RKO (cell line): ENCODE data around the gene HIF3A.
"Not testable (repeated sequence)": the region's sequence is repeated elsewhere in the genome, so short reads cannot be mapped to it uniquely, and the experiment has no call there.

Source experiments
- DNase-seq: peaks from one replicate; pipeline ENCODE4 v3.0.0-alpha.2; 2016; ENCODE audit warnings: low spot score

The HIF3A gene

DNA sequence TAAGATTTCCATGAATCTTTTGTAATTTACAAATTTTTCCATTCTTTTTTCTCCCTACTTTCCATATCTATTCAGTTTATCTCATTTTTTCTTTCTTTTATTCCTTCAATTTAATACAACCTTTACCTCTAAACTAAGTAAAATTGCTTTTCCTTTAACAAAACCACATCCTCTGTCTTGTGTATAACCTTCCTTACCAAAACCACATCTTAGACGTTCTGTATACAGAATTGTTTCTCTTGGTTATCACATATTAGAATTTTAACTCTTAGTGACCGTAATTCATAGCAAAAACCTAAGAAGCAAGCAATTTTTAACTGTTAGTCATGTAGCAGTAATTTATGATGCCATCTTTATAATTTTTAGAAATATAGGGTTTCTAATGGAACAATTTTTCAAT is 65.1 kb downstream of the HIF3A start:
- DNase-seq: no peak

DNA sequence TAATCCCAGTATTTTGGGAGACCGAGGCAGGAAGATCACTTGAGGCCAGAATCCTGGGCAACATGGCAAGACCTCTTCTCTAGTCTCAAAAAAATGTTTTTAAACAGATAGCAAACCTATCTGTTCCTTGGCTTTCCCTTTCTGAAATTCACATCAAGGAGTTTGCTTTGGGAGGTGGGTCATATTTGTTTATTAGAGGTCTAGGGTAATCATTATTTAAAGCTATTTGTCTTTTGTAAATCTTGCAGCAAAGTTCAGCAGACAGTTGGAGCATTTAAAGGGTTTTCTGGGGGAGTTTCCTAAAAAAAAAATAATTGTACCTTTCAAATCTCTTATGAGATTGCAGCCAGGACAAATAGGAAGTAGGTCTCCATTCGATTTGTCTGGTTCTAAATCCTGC is 67.5 kb downstream of the HIF3A start:
- no peak for DNase-seq

DNA sequence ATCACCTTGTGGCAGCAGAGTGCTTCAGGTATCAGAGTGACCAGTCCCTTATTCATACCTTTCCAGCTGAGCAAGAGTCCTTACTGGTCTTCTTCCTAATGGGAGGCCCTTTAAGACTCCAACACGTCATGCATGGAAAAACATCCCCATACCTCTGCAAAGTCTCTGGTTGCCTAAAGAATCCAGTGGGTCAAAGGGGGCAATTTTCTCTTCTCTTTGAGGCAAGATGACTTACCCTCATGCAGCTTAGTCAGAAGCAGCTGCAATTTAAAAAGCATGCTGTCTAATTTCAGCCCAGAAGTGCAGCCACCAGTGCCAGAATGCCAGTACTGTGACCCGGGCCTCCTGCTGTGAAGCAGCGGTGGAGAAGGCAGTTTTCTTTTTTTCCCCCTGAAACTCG is 68.7 kb downstream of the HIF3A start:
- DNase-seq: no peak

DNA sequence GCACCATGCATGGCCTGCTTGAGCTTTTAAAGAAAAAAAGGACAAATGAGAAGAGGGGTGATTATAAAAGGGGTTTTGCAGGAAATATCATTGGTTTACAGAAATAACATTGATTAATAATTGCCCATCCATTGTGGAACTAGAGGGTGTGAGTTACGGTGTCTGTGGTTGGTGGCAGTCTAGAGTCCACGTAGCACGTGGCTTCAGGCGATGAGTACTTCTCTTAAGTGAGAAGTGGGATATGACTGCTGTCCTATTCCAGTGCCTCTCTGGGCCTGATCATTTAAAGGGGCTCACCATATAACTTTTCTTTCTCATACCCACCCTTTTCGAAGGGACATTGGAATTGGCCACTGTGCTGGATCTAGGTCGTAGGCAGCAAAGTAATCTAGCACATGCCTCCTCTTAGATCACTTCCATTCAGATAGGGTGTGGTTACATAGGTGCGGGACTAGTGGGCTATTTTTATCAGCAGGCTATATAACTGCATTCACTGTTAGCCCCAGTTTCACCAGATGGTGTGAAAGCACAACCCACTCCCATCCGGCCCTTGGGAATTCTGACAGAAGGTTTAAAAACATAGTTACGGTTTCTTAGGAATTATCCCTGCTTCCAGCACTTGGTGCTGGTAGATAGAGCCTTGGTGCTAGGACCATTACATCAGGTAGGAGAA is 69.9 kb downstream of the HIF3A start:
- no peak for DNase-seq

DNA sequence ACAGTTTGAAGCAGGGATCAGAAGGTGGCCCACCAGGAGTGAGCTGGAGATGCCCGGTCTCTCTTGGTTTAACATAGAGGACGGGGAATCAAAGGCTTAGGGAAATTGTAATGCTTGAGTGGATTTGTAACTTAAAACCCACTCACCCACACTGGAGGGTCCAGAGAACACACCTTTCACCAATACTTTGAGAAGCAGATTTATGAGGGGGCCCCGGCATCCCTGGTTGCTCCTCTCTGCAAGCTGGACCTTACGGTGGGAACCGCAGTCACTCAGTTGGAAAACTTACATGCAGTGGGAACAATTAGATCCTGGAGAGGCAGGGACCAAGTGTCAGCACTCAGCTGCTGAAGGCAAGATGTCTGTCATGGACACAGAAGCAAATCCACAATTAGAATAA is 70.6 kb downstream of the HIF3A start:
- DNase-seq: no peak

DNA sequence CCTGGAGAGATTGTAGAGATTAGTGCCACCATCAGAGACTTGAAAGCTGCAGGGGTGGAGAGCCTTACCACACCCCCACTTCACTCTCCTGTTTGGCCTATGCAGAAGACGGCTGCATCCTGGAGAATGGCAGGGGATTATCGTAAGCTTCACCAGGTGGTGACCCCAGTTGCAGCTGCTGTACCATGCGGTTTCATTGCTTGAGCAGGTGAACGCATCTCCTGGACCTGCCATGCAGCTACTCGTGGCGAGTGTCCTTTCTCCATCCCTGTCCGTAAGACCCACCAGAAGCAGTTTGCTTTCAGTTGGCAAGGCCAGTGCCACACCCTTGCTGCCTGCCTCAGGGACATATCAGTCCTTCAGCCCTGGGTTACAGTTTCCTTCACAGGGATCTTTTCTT is 71.3 kb downstream of the HIF3A start:
- DNase-seq: no peak

DNA sequence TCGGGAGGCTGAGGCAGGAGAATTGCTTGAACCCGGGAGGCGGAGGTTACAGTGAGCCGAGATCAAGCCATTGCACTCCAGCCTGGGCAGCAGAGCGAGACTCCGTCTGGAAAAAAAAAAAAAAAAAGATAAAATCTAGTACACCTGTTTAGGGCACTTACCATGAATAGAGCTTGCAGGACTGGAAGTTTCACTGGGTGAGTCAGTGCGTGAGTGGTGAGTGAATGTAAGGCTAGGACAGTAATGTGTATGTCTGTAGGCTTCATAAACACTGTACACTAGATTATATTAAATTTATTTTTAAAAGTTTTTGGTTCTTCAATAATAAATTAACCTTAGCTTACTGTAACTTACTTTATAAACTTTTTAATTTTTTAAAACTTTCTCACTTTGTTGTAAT is 73.0 kb downstream of the HIF3A start:
- no peak for DNase-seq

DNA sequence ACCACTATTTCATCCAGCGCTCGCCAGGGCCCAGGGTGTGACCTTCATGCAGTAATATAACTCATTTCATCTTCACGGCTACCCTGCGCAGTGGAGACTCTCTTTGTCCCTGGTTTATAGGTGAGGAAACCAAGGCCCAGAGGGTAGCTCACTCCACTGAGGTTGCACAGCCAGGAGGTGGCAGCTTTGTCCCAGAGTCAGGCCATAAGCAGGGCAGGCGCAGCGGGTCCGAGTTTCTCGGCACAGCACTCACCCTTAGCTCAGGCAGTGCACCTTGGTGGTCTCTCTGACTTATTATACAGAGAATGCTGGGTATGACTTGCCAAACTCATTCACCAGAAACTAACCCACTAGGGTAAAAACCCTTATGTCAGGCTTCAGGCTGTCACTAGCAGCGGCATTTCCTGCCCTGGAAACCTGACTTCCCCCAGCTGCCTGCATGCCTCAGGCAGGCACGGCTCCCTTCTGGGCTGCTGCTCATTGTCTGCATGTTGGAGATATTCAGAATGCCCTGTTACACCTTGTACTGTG is 74.6 kb downstream of the HIF3A start:
- DNase-seq: no peak

DNA sequence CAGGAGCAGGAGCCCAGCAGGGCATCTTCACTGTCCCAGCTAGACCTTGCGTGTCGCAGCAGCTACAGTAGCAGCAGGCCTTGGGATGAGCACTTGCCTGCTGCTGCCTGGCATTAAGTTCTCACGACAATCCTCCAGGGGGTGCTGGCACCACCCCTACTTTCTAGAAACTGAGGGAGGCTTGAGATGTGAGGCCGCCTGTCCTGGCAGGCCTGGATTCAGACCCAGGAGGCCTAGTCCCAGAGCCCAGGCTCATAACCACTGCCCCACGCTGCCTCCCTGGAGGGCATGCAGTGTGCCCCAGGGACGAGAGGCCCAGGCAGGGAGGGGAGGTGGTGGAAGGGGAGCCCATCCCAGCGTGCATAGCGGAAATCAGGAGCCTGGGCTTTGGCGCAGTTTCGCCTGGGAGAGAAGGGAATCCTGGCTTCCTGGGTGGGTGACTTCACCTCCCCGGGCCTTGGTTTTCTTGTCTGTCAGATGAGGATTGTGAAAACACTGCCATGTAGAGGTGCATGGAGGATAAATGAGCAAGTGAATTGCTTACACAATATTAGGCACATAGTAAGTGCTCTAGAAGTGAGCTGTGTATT is 76.2 kb downstream of the HIF3A start:
- no peak for DNase-seq

DNA sequence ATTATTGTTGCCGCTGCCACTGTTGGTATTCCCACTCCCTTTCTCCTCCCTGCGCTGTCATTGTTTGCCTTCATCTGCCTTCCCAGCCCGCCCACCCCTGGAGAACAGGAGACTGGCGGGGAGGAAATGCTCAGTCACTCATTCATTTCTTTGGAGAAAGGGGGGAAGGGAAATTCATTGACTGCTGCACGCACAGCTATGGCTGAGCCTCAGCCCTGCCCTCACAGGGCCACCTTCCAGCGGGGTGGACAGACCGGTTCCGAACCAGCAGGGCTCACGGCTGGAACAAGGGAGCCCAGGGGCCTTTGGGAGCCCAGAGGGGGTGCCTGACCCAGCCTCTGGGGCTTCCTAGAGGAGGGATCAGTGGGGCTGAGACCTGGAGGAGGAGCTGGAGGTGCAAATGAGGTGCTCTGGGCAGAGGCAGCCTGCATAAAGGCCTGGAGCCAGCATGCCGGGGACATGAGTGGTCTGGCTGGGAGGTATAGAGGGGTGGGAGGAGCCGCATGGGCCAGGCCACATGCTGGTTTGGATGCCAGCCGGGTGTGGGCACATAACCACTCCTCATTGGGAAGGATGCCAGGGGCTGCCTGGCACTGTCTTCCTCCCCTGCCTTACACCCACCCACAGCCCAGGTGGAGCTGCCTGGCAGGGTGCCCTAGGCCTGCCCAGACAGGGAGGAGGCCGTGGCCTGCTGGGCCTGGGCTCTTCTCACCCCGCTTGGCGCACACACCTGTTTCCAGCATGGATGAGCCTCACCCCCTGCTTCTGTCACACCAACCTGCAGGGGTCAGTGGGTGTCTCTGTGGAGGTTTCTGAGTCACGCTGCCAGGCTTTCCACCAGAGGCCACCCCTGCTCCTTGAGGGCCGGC is 76.9 kb downstream of the HIF3A start:
- DNase-seq: no peak

DNA sequence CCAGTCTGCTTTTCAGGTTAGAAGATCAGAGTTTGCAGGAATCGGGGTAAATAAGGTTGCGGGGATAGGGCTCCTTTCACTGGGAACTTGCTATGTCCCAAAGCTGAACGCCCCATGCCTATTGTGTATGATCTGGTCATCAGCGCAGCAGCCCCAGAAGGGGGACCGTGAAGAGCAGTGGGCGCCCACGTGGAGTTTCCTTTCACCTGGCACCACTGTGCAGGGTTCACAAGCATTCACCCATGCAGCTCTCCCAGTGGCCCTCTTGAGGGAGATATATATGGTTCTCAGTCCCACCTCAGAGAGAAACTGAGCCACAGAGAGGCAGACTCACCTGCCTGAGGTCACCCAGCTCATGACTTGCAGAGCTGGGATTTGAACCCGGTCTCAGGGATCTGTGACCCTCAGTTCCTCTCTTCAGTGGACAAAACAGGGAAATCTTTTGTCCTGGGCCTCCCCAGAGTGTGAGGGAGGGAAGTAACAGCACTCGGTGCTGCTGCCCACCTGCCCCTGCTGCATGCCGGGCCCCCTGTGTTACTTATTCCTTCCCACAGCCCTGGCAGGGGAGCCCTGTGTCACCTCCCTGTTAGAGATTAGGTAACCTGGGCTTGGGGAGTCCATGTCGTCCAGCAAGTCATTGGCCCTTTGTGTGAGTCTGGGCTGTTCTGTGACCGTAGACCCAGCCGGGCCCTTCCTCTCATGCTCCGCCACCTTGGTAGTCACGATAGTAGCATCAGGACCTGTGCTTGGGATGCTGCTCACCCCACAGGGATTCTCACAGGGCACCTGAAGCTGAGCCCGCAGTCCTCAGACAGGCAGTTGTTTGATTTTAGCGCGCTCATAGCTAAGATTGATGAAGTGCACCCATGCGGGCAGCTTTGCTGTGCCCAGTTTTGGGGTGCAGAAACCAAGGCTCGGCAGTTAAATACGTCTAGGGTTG is 78.0 kb downstream of the HIF3A start:
- DNase-seq: no peak

DNA sequence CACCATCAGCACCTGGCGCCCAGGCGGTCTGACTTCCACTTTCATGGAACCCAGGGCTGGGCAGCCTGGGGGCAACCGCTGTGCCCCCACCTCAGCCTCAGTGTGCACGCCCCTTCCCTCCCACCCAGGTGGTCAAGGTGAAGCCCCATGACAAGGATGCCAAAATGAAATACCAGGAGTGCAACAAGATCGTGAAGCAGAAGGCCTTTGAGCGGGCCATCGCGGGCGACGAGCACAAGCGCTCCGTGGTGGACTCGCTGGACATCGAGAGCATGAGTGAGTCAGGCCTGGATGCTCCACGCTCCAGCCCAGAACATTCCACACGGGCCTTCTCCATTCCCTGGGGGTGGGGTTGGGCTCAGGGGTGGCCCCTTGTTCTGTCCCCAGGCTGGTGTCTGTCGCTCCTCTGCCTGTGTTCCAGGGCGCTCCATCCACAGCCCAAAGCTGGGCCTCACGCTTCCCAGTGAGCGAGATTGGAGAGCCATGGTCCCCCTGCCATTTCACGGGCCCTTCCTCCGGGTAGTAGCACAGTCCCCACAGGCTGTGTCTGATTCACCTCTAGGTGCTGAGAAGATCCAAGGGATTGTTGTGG is 78.7 kb downstream of the HIF3A start:
- not testable (repeated sequence) for DNase-seq

DNA sequence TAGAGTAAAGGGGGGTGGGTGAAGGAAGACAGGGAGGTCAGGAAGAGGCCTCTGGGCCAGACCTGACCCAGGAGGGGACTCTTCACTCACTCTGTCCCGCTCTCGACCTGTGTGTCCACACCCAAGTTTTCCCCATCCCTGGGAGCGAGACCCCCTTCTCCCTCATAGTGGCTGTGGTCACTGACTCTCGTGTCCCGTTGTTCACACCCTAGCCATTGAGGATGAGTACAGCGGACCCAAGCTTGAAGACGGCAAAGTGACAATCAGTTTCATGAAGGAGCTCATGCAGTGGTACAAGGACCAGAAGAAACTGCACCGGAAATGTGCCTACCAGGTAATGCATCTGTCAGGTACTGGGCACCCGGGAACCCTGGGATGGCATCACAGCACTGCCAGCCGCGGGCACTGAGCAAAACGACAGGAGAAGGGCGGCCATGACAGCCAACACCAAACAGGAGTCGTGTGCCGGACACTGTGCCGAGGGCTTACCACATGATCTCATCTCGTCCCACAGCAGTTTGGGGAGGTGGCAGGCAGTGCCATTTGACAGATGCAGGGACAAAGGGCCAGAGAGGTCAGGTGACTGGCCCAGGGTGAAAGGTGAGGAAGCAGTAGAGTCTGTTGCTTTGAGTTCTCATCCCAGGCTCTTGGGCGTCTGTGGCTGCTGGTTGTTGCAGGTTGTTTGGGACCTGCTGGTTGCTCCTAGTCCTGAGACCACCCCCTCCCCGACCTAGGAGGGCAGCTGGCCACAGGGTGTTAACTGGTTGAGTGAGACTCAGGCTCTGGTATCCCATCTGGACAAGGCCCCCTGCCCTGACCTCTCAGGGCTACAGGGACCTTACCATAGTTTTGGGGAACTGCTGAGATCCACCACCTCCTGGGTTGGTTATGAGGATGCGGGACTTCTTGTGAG is 79.7 kb downstream of the HIF3A start:
- DNase-seq: no peak

DNA sequence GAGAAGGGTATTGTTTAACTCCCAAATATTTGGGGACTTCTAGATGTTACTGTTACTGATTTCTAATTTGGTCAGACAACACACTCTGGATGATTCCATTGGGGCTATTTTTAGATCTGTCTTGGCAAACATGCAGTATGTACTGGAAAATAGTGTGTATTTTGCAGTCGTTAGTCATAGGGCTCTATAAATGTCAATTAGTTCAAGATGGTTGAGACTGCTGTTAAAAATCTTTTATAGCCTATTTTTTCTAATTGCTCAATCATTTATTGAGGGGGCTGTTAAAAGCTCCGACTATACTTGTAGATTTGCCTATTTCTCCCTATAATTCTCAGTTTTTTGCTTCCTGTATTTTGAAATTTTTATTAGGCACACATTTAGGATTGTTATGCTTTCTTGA is 81.4 kb downstream of the HIF3A start:
- DNase-seq: no peak

DNA sequence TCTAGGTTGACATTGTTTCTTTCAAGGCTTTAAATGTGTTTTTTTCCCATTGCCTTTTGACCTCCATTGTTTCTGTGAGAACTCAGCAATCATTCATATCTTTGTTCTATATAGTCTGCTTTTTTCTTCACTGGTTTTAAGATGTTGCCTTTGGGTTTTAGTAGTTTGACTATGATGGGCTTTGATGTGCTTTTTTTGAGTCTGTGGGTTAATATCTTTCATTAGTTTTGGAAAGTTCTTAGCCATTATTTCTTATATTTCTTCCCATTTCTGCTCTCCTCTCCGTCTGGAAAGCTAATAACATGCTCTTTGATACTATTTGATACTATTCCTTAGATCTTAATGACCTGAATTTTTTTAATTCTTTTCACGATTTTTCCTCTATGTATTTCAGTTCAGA is 83.8 kb downstream of the HIF3A start:
- DNase-seq: no peak

DNA sequence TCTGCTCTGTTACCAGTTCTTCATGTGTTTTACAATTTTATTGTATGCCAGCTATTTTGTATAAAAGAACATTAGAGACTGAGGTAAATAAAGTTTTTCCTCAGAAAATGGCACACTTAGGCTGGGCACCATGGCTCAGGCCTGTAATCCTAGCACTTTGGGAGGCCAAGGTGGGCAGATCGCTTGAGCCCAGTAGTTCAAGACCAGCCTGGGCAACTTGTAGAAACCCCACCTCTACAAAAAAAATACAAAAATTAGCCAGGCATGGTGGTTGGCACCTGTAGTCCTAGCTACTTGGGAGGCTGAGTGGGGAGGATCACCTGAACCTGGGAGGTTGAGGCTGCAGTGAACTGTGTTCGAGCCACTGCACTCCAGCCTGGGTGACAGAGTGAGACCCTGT is 84.5 kb downstream of the HIF3A start:
- DNase-seq: no peak

DNA sequence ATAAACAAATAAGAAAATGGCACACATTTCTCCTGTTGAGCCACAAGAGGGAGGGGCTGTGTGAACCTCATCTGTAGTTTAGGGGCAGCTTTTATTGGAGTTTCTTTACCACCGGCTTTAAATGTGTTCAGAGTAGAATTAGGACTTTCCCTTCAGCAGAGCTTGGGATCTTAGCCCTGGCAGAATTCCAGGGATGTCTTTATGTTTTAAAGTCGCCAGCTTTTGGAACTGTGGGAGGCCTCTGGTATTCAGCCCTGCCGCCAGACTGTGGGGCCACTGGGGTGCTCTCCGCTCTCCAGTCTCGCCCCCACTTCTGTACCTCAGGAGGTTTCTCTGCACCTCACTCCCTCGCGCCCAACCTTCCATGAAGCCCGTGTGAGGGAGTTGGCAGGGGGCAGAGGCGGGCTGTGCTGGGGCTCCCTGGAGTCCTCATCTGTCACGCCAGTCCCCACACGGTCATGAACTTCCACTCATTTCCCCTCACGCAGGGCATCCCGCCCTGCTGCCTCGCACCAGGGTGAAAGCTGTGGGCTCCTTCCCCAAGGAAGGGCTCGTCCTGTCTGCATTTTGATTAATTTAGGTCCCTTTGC is 85.0 kb downstream of the HIF3A start:
- DNase-seq: no peak

DNA sequence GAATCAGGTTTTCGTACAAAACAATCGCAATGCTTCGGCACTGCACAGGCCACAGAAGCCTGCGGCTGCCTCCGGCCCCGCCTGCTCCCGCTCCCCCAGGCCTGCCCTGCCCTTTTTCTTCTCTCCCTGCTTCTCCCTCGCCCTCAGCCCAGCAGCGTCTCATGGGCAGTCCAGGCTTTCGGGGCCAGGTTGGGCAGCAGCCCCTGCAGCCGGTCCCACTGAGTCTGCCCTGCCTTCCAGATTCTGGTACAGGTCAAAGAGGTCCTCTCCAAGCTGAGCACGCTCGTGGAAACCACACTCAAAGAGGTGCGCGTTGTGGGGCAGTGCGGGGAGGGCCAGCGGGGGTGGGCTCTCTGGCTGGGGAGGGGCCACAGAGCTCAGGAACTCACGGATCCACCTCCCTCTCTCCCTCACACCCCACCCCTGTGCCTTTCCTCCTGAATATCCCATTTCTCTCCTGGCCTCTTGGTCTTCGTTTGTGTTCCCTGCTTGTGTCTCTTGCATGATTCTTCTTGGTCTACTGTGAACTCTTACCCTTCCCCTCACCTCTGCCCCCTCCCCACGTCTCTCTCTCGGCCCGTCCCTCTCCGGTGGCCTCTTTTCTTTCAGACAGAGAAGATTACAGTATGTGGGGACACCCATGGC is 86.5 kb downstream of the HIF3A start:
- no peak for DNase-seq

DNA sequence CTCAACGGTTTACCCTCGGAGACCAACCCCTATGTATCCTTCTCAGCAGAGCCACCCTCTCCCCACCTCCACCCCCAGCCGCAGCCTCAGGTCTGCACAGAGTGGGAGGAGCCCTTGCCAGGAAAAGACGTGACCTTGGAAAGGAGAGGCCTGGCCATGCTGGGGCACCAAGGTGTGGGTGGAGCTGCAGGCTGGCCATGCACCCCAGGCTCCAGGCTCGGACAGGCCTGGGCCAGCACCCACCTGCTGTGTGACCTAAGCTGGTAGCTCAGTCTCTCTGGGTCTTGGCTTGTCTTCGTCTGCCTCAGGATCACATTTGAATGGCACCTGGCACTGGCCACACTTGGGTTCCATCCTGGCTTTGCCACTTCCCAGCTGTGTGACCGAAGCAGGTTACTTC is 87.0 kb downstream of the HIF3A start:
- DNase-seq: no peak

DNA sequence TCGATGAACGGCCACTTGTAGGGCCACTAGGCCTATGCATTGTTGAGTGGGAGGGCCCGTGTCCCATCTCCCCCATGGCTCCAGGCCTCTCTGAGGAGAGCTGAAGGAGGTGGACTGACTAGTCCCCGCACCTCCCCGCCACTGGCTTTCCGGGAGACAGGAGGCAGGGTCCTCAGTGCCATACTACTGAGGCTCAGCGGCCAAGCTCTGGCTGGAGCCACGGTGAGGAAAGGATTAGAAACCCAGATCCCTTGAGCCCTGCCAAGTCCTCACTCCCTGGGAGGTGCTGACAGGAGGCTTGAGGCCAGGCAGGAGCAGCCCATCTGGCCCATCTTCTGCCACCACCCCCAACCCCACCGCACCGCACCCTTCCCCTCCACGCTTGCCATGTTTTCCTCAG is 87.6 kb downstream of the HIF3A start:
- DNase-seq: no peak
